Hematopoietic multipotent progenitor cell treated with erythropoietin and hydrocortisone succinate and interleukin-3 and kit ligand, for 15 days (in vitro differentiated cells): ENCODE results near the gene MATCAP1.
A peak's percentile ranks its signal among the peaks of the same experiment; 100 is the strongest.

ENCODE experiments used
- DNase-seq: peaks from one replicate; pipeline ENCODE4 v3.0.0-alpha.2; 2015; ENCODE audit warnings: low spot score

MATCAP1 gene

GRCh38 chr16:67173323-67173722 is 10.4 kb downstream of the MATCAP1 start:
- no peak for DNase-seq

- no peak for DNase-seq
These were observed 12.7 kb downstream of the MATCAP1 start for GRCh38 chr16:67170949-67171649.

- DNase-seq = peak; percentile 30
These were observed 13.4 kb downstream of the MATCAP1 start, which contains the start of gene NOL3 for GRCh38 chr16:67170168-67170948. Gene NOL3 (plus strand): TSS chr16:67170538.

- DNase-seq = peak; percentile 37
These were observed 14.1 kb downstream of the MATCAP1 start for GRCh38 chr16:67169642-67170167.

GRCh38 chr16:67169011-67169451 is 14.7 kb downstream of the MATCAP1 start:
- no peak for DNase-seq

- DNase-seq = no peak
These were observed 16.2 kb downstream of the MATCAP1 start for GRCh38 chr16:67167588-67167987.

GRCh38 chr16:67166598-67167168 is 17.1 kb downstream of the MATCAP1 start:
- no peak for DNase-seq

- no peak for DNase-seq
These were observed 17.6 kb downstream of the MATCAP1 start for GRCh38 chr16:67166110-67166547.

GRCh38 chr16:67165121-67166078 is 18.4 kb downstream of the MATCAP1 start:
- no peak for DNase-seq

GRCh38 chr16:67164599-67165061 is 19.1 kb downstream of the MATCAP1 start, which contains the start of gene HSF4:
Gene HSF4 (plus strand): TSS chr16:67164745. CDS start chr16:67164812, 67 bp downstream.
- no peak for DNase-seq

- DNase-seq = no peak
These were observed 19.7 kb downstream of the MATCAP1 start for GRCh38 chr16:67163999-67164558.

GRCh38 chr16:67163164-67163998 is 20.4 kb downstream of the MATCAP1 start:
- DNase-seq = no peak

- no peak for DNase-seq
These were observed 21.1 kb downstream of the MATCAP1 start for GRCh38 chr16:67162506-67163163.

- no peak for DNase-seq
These were observed 22.1 kb downstream of the MATCAP1 start for GRCh38 chr16:67161595-67162058.

- peak; percentile 36 for DNase-seq
These were observed 24.8 kb downstream of the MATCAP1 start for GRCh38 chr16:67158637-67159600.

- no peak for DNase-seq
These were observed 25.7 kb downstream of the MATCAP1 start for GRCh38 chr16:67157892-67158635.

- DNase-seq = no peak
These were observed 26.5 kb downstream of the MATCAP1 start for GRCh38 chr16:67157106-67157748.
